ENCODE measurements around the gene GNAI1.

- no peak for TF ChIP-seq POLR2AphosphoS5 (IDR thresholded peaks at IDR 0.05; ENCODE audit: borderline replicate concordance, low read depth, low read length)
- TF ChIP-seq EZH2 (IDR thresholded peaks at IDR 0.05): no peak
- no peak for TF ChIP-seq FOXP2 (optimal IDR thresholded peaks at IDR 0.05; ENCODE audit: control extremely low read depth, extremely low read length, insufficient read depth)
Observed at GRCh38 chr7:80087771-80088170, 46.9 kb upstream of the GNAI1 start.
